Measurements from ENCODE around the gene TMEM144.

TMEM144 gene

DNA sequence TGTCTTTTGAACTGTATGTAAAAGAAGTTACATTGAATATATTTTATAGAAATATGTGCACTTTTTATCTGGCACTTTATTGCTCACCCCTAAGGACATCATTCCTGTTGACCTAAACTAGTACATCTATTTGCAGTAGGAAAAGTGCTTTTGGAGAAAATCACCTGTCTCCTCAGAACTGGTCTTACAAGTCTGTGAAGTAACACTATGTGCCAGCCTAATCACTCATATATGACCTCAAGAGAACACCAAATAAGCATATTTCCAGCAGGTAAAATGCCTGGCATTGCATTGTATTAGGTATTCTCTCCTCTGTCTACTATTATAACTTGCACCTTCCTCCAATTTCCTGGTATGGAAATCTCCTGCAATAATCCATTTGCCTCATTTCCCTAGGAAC lies 33.5 kb upstream of the TMEM144 start:
- no peak overlapping the region for H2AFZ ChIP-seq (ENCODE audit: low read depth, low read length, severe bottlenecking)
- no peaks in the 10 kb centered on the region for H3K79me2 ChIP-seq (ENCODE audit: insufficient read depth, low read length)
- no peaks in the 10 kb centered on the region for H3K36me3 ChIP-seq (ENCODE audit: low read length)
- no peak overlapping the region for H3K4me3 ChIP-seq (ENCODE audit: insufficient read depth, low read length, poor library complexity, severe bottlenecking)
- H3K4me2 ChIP-seq (ENCODE audit: low read depth, low read length, poor library complexity, severe bottlenecking), result no peak overlapping the region
- TF ChIP-seq EZH2phosphoT487 (conservative IDR thresholded peaks at IDR 0.05; ENCODE audit: low read length), result no peak
- TF ChIP-seq CTCF (IDR thresholded peaks at IDR 0.05; ENCODE audit: insufficient read depth, low read length, poor library complexity, severe bottlenecking), result no peak
- H3K9ac ChIP-seq (ENCODE audit: low read length), result no peak overlapping the region
- H3K9me2 ChIP-seq (replicated peaks; ENCODE audit: insufficient read depth, low read length), result no peaks in the 10 kb centered on the region
- no peaks in the 10 kb centered on the region for H3K9me3 ChIP-seq (ENCODE audit: insufficient read depth, low read length)
- no peaks in the 10 kb centered on the region for H3F3A ChIP-seq (ENCODE audit: insufficient read depth)
- no peaks in the 10 kb centered on the region for H3K27me3 ChIP-seq (ENCODE audit: low read length)
- H3K27ac ChIP-seq (ENCODE audit: low read depth, low read length), result no peak overlapping the region
- no peaks in the 10 kb centered on the region for H4K20me1 ChIP-seq (ENCODE audit: low read depth, low read length)

DNA sequence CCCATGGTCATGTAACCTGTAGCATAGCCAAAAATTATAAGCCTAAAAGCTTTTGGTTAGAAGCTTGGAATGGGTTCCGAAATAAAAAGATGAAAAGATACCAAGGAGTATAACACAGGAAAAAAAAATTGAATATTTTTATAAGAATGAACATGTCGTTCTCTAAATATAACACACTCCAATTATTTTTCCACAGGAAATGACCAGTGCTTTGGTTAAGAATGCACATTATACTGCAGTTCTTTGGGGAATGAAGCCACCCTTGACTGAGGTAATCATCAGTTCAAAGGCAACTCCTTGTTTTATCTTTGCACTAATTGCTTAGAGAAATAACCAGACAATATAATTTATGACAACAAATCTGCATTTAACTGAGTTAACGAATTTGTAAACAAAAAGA lies 30.8 kb upstream of the TMEM144 start:
- TF ChIP-seq CTCF (IDR thresholded peaks at IDR 0.05; ENCODE audit: insufficient read depth, low read length, poor library complexity, severe bottlenecking), result no peak
- no peak for TF ChIP-seq EZH2phosphoT487 (conservative IDR thresholded peaks at IDR 0.05; ENCODE audit: low read length)

GRCh38 chr4:158181906-158182305 lies 28.4 kb upstream of the TMEM144 start:
- H3K9ac ChIP-seq (ENCODE audit: low read length), result no peak overlapping the region
- no peaks in the 10 kb centered on the region for H3K27me3 ChIP-seq (ENCODE audit: low read length)
- no peaks in the 10 kb centered on the region for H3F3A ChIP-seq (ENCODE audit: insufficient read depth)
- no peak overlapping the region for H3K27ac ChIP-seq (ENCODE audit: low read depth, low read length)
- no peaks in the 10 kb centered on the region for H3K79me2 ChIP-seq (ENCODE audit: insufficient read depth, low read length)
- no peaks in the 10 kb centered on the region for H4K20me1 ChIP-seq (ENCODE audit: low read depth, low read length)
- no peak overlapping the region for H2AFZ ChIP-seq (ENCODE audit: low read depth, low read length, severe bottlenecking)
- no peaks in the 10 kb centered on the region for H3K9me2 ChIP-seq (replicated peaks; ENCODE audit: insufficient read depth, low read length)
- no peak overlapping the region for H3K4me3 ChIP-seq (ENCODE audit: insufficient read depth, low read length, poor library complexity, severe bottlenecking)
- H3K36me3 ChIP-seq (ENCODE audit: low read length), result no peaks in the 10 kb centered on the region
- H3K9me3 ChIP-seq (ENCODE audit: insufficient read depth, low read length), result no peaks in the 10 kb centered on the region
- TF ChIP-seq EZH2phosphoT487 (conservative IDR thresholded peaks at IDR 0.05; ENCODE audit: low read length), result no peak
- no peak for TF ChIP-seq CTCF (IDR thresholded peaks at IDR 0.05; ENCODE audit: insufficient read depth, low read length, poor library complexity, severe bottlenecking)
- no peak overlapping the region for H3K4me2 ChIP-seq (ENCODE audit: low read depth, low read length, poor library complexity, severe bottlenecking)

More for the DNA sequence above, 30.8 kb upstream of the TMEM144 start:
- H3K36me3 ChIP-seq (ENCODE audit: low read length), result no peaks in the 10 kb centered on the region
- no peak overlapping the region for H3K9ac ChIP-seq (ENCODE audit: low read length)
- no peak overlapping the region for H3K4me2 ChIP-seq (ENCODE audit: low read depth, low read length, poor library complexity, severe bottlenecking)
- no peaks in the 10 kb centered on the region for H3K9me2 ChIP-seq (replicated peaks; ENCODE audit: insufficient read depth, low read length)
- H2AFZ ChIP-seq (ENCODE audit: low read depth, low read length, severe bottlenecking), result no peak overlapping the region
- no peaks in the 10 kb centered on the region for H3F3A ChIP-seq (ENCODE audit: insufficient read depth)
- H4K20me1 ChIP-seq (ENCODE audit: low read depth, low read length), result no peaks in the 10 kb centered on the region
- no peaks in the 10 kb centered on the region for H3K9me3 ChIP-seq (ENCODE audit: insufficient read depth, low read length)
- H3K4me3 ChIP-seq (ENCODE audit: insufficient read depth, low read length, poor library complexity, severe bottlenecking), result no peak overlapping the region
- no peak overlapping the region for H3K27ac ChIP-seq (ENCODE audit: low read depth, low read length)
- no peaks in the 10 kb centered on the region for H3K79me2 ChIP-seq (ENCODE audit: insufficient read depth, low read length)
- H3K27me3 ChIP-seq (ENCODE audit: low read length), result no peaks in the 10 kb centered on the region

Data from SU-DHL-6 (cell line).